Sigmoid colon (tissue), 7 donors: ENCODE measurements around the gene RAD51AP1. TPM values are rescaled to one million over a fixed set of nuclear protein-coding genes. Genes with fewer than 3 reads are reported as not detected.

Experiments
- DNase-seq: peaks from one replicate; pipeline ENCODE4 v3.0.0-alpha.2; 2019
- H3K27ac ChIP-seq, 4 donors: fragments of 200-600 bp; sonication (generic); one replicate each; pipeline ENCODE4 v1.5.1; 2016 to 2019; ENCODE audit warnings: mild to moderate bottlenecking in 1 of 4
- H3K27me3 ChIP-seq, 3 donors: fragments of 200-600 bp; sonication (generic); one replicate each; pipeline ENCODE4 v1.5.1; 2019; ENCODE audit warnings: mild to moderate bottlenecking in 1 of 3
- H3K36me3 ChIP-seq, 4 donors: fragments of 200-600 bp; sonication (generic); one replicate each; pipeline ENCODE4 v1.5.1; 2016 to 2019
- H3K4me1 ChIP-seq, 4 donors: fragments of 200-600 bp; sonication (generic); one replicate each; pipeline ENCODE4 v1.5.1; 2017 to 2019
- H3K4me3 ChIP-seq, 4 donors: fragments of 200-600 bp; sonication (generic); one replicate each; pipeline ENCODE4 v1.5.1; 2017 to 2019; ENCODE audit warnings: mild to moderate bottlenecking in 2 of 4, moderate library complexity in 1 of 4
- H3K9me3 ChIP-seq, 4 donors: fragments of 200-600 bp in 3 of 4; sonication (generic) in 3 of 4; one replicate each; pipeline versions ENCODE4 v1.5.1 to v1.6.1; 2013 to 2019
- EP300 ChIP-seq, 4 donors: sonication (generic); formaldehyde crosslinking; IDR thresholded peaks; one replicate each; pipeline ENCODE4 v1.6.1; 2017; ENCODE audit warnings: antibody characterized with exemption in 4 of 4
- POLR2A ChIP-seq, 2 donors: fragments of 450-650 bp; IDR thresholded peaks; one replicate each; pipeline ENCODE4 v1.6.1; 2016; ENCODE audit warnings: antibody characterized with exemption in 2 of 2, mild to moderate bottlenecking in 2 of 2, moderate library complexity in 2 of 2
- POLR2AphosphoS5 ChIP-seq, 4 donors: sonication (generic); formaldehyde crosslinking; IDR thresholded peaks; one replicate each; pipeline ENCODE4 v1.6.1; 2017; ENCODE audit warnings: antibody characterized with exemption in 4 of 4
- WGBS, 2 donors: extraction: QIAGEN DNeasy Blood & Tissue Kit; methylation state at CpG; one replicate each; pipeline ENCODE4 v1.1.7; 2013; 5-methylcytosine and 5-hydroxymethylcytosine counted together
- intact Hi-C: fragments of 100-400 bp; cut with DNase I; formaldehyde crosslinking; loops from one replicate; pipeline ENCODE4 v1.15.1; 2023
- polyA plus RNA-seq, 3 donors: library from polyadenylated mRNA; stranded (reverse); fragments of 200-250 nt; gene quantifications; one replicate each; pipeline ENCODE4 v1.2.3, GENCODE V29; 2013
- total RNA-seq, 4 donors: library from RNA; depleted of rRNA; stranded (reverse); fragments of >200 nt; gene quantifications; one replicate each; pipeline ENCODE4 v1.1.0, GENCODE V29; 2016
- TF ChIP-seq, protein P1 (sequence below), 4 experiments: fragments of 450-650 bp in 3 of 4; fragments of 200-600 bp in 1 of 4; IDR thresholded peaks; one replicate each; pipeline ENCODE4 v1.5.1; 2016 to 2019; ENCODE audit warnings: antibody characterized with exemption in 4 of 4, mild to moderate bottlenecking in 3 of 4, moderate library complexity in 2 of 4
- donor health status: healthy with polysubstance abuse.
- donor health status: Bipolar disorder and iron deficiency.
- donor health status: healthy.

The RAD51AP1 gene
- total and polyA plus RNA-seq, 7 donors = 0.49 to 8.6 (median 2.5) TPM

DNA sequence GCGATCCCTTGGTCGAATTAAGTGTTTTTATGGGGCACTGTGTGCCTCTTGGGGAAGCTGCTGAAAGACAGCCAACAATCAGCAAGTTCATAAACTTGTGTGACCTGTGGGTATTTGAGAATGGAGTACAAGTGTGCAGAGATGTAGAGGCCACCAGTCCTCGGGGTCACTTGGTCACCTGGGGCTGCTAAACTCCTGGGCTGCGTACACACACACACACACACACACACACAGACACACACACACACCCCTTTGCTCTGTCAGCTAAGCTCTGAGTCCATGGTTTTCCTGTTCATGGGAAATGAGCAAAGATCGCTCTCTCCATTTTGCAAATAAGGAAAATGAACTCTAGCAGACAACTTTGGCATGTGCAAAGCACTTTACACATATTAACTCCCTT is 47.8 kb downstream of the RAD51AP1 start:
- no peak for TF ChIP-seq POLR2A (IDR thresholded peaks at IDR 0.05)
- no peak for TF ChIP-seq POLR2AphosphoS5 (IDR thresholded peaks at IDR 0.05)
- TF ChIP-seq, protein P1, sequence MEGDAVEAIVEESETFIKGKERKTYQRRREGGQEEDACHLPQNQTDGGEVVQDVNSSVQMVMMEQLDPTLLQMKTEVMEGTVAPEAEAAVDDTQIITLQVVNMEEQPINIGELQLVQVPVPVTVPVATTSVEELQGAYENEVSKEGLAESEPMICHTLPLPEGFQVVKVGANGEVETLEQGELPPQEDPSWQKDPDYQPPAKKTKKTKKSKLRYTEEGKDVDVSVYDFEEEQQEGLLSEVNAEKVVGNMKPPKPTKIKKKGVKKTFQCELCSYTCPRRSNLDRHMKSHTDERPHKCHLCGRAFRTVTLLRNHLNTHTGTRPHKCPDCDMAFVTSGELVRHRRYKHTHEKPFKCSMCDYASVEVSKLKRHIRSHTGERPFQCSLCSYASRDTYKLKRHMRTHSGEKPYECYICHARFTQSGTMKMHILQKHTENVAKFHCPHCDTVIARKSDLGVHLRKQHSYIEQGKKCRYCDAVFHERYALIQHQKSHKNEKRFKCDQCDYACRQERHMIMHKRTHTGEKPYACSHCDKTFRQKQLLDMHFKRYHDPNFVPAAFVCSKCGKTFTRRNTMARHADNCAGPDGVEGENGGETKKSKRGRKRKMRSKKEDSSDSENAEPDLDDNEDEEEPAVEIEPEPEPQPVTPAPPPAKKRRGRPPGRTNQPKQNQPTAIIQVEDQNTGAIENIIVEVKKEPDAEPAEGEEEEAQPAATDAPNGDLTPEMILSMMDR (IDR thresholded peaks at IDR 0.05) = no peak
- TF ChIP-seq EP300 (IDR thresholded peaks at IDR 0.05) = no peak
- intact Hi-C loops = no loop called here
- Histone ChIP-seq H3K27me3 (no peaks in the 10 kb centered on the region), H3K9me3 (no peaks in the 10 kb centered on the region), H3K36me3 (no peaks in the 10 kb centered on the region), H3K4me3 (no peak overlapping the region), H3K27ac (no peak overlapping the region), H3K4me1 (no peaks in the 10 kb centered on the region)
- no peak for DNase-seq
- WGBS, 2 donors = 30 to 49% methylated on average over 5 of the region's 5 CpGs

DNA sequence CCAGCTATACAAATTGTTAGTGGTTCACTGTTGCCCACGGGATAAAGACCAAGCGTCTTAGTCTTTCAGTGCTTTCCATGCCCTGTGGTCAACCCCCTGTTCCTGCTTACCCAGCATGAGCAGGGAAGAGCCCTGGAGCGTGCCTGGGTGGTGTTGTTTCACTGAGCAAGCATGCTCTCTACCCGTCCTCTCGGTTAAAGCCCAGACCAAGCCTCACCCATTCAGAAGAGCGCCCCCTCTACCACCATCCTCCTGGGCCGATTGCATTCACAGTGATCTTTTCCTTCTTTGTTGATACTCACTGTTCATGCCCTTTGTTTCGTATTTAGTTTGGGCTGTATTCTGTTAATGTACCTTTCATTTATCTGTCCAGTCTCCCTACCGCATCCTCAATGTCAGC is 48.4 kb downstream of the RAD51AP1 start:
- intact Hi-C loops = no loop called here
- TF ChIP-seq, protein P1 (IDR thresholded peaks at IDR 0.05) = no peak
- TF ChIP-seq POLR2AphosphoS5 (IDR thresholded peaks at IDR 0.05) (no peak), POLR2A (IDR thresholded peaks at IDR 0.05) (no peak), EP300 (IDR thresholded peaks at IDR 0.05) (no peak)
- Histone ChIP-seq H3K9me3 (no peaks in the 10 kb centered on the region), H3K4me1 (no peaks in the 10 kb centered on the region), H3K27me3 (no peaks in the 10 kb centered on the region), H3K27ac (no peak overlapping the region), H3K36me3 (no peaks in the 10 kb centered on the region), H3K4me3 (no peak overlapping the region)
- WGBS, 2 donors = 86 to 89% methylated on average over 9 of the region's 9 CpGs
- no peak for DNase-seq

DNA sequence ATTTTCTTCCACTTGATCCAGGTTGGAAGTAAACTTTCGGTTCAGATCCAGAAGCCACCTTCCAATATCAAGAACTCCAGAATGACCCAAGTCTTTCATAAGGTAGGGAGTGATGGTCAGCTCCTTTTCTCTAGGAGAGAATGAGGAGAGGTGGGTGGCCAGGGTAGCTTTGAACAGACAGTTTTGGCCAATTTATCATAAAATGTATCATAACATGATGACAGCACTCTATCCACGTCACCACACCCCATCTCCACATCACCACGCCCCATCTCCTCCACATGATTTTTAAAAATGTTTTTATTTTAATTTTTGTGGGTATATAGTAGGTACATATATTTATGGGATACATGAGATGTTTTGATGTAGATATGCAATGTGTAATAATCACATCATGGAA is 50.2 kb downstream of the RAD51AP1 start:
- no peaks in the 10 kb centered on the region for H3K9me3 ChIP-seq
- no peaks in the 10 kb centered on the region for H3K36me3 ChIP-seq
- H3K27ac ChIP-seq = no peak overlapping the region
- intact Hi-C loops = no loop called here
- no peaks in the 10 kb centered on the region for H3K27me3 ChIP-seq
- no peak for DNase-seq
- TF ChIP-seq, protein P1 (IDR thresholded peaks at IDR 0.05) = no peak
- TF ChIP-seq POLR2A (IDR thresholded peaks at IDR 0.05) (no peak), EP300 (IDR thresholded peaks at IDR 0.05) (no peak), POLR2AphosphoS5 (IDR thresholded peaks at IDR 0.05) (no peak)
- WGBS, 2 donors = 94 to 97% methylated on average over 3 of the region's 3 CpGs
- no peaks in the 10 kb centered on the region for H3K4me1 ChIP-seq
- H3K4me3 ChIP-seq = no peak overlapping the region

DNA sequence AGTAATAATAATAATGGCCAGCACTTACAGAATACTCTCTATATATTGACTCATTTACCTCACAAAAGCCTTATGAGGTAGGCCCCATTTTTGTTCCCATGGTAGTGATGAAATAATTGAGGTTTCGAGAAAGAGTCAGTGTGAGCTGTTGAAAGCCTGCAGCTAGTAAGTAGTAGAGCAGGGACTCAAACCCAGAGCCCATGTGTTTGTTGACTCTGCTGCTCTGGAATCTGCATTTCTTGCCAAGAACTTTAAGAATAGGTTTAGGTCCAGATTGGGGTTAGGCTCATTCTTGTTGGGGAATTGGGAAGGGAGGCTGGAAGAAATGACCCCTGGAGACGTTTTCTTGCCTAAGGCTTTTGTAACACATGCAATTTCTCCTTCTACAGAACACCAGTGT is 51.3 kb downstream of the RAD51AP1 start:
- no peaks in the 10 kb centered on the region for H3K27me3 ChIP-seq
- no peaks in the 10 kb centered on the region for H3K36me3 ChIP-seq
- DNase-seq = no peak
- H3K4me3 ChIP-seq = no peak overlapping the region
- no peaks in the 10 kb centered on the region for H3K9me3 ChIP-seq
- no peaks in the 10 kb centered on the region for H3K4me1 ChIP-seq
- no peak overlapping the region for H3K27ac ChIP-seq
- WGBS, 2 donors = 63 to 86% methylated on average over 2 of the region's 2 CpGs
- TF ChIP-seq POLR2AphosphoS5 (IDR thresholded peaks at IDR 0.05) = no peak
- TF ChIP-seq EP300 (IDR thresholded peaks at IDR 0.05) = no peak
- no peak for TF ChIP-seq POLR2A (IDR thresholded peaks at IDR 0.05)
- intact Hi-C loops = no loop called here

DNA sequence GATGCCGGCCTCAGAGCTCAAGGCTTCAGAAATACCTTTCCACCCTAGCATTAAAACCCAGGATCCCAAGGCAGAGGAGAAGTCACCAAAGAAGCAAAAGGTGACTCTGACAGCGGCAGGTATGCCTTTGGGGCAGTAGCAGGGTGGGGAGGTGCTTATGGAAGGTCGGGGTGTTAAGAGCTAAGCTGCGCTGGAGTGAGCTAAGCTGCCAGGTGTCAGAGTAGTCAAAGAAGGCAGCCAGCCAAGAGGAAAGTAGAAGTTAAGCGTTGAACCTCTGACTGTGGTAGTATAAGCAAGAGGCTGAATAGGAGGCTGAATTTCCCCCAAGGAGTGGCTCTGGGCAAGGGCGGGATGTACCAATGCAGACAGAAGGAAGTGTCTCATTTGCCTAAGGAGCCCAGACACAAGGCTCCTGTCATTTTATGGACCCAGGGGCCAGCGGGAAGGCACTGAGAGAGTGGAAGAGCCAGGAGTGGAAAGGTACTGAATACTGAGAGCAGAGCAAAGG is 52.5 kb downstream of the RAD51AP1 start:
- 14 to 56% methylated on average over 7 of the region's 7 CpGs for WGBS, 2 donors

More for the DNA sequence above, 52.5 kb downstream of the RAD51AP1 start:
- Histone ChIP-seq H3K27ac (no peak overlapping the region), H3K36me3 (no peaks in the 10 kb centered on the region), H3K27me3 (no peaks in the 10 kb centered on the region), H3K4me1 (no peaks in the 10 kb centered on the region), H3K4me3 (no peak overlapping the region), H3K9me3 (no peaks in the 10 kb centered on the region)
- intact Hi-C loops = no loop called here
- TF ChIP-seq, protein P1 (IDR thresholded peaks at IDR 0.05) = no peak
- TF ChIP-seq EP300 (IDR thresholded peaks at IDR 0.05) (no peak), POLR2AphosphoS5 (IDR thresholded peaks at IDR 0.05) (no peak), POLR2A (IDR thresholded peaks at IDR 0.05) (no peak)
- DNase-seq = no peak
